Renal pelvis (tissue), 12 donors: ENCODE results near the gene SLC17A4. TPM values are rescaled to one million over a fixed set of nuclear protein-coding genes. Genes with fewer than 3 reads are reported as not detected.

Experiments used
- DNase-seq: peaks from one replicate; pipeline ENCODE4 v3.0.0-alpha.2; 2013
- long read RNA-seq, 16 experiments: transcript quantifications; one replicate each; lab custom pipeline, GENCODE V29; 2026
- polyA plus RNA-seq, 3 donors: library from polyadenylated mRNA; unstranded; fragments of 120-200 nt; gene quantifications; one replicate each; pipeline ENCODE4 v1.2.1, GENCODE V29; 2013; ENCODE audit not compliant: insufficient read length in 3 of 3

SLC17A4 gene
- polyA plus RNA-seq: 1 to 10 TPM; 1.4 to 2.7 (median 2.2) TPM
- long read RNA-seq, donor 1: 0 reads
- long read RNA-seq, donor 2, partial matches to known transcripts: 17 of 17 reads
- long read RNA-seq, donor 2, other reads (novel, unspliced or antisense): 0 of 17 reads
- long read RNA-seq, donor 3: 0 reads
- long read RNA-seq, donor 4, partial matches to known transcripts: 16 of 16 reads
- long read RNA-seq, donor 4, other reads (novel, unspliced or antisense): 0 of 16 reads
- long read RNA-seq, donor 5: 0 reads
- long read RNA-seq, donor 6: 0 reads
- long read RNA-seq, donor 7: 0 reads
- long read RNA-seq, donor 8: 0 reads
- long read RNA-seq, donor 9, partial matches to known transcripts: 13 of 13 reads
- long read RNA-seq, donor 9, other reads (novel, unspliced or antisense): 0 of 13 reads
- long read RNA-seq, donor 10, partial matches to known transcripts: 13 of 13 reads
- long read RNA-seq, donor 10, other reads (novel, unspliced or antisense): 0 of 13 reads
- long read RNA-seq, donor 11: 0 reads
- long read RNA-seq, donor 12, partial matches to known transcripts: 21 of 21 reads
- long read RNA-seq, donor 12, other reads (novel, unspliced or antisense): 0 of 21 reads
- long read RNA-seq, donor 13: 0 reads
- long read RNA-seq, donor 14: 0 reads
- long read RNA-seq, donor 15, partial matches to known transcripts: 11 of 17 reads
- long read RNA-seq, donor 15, other reads (novel, unspliced or antisense): 6 of 17 reads
- long read RNA-seq, donor 16: 0 reads

DNA sequence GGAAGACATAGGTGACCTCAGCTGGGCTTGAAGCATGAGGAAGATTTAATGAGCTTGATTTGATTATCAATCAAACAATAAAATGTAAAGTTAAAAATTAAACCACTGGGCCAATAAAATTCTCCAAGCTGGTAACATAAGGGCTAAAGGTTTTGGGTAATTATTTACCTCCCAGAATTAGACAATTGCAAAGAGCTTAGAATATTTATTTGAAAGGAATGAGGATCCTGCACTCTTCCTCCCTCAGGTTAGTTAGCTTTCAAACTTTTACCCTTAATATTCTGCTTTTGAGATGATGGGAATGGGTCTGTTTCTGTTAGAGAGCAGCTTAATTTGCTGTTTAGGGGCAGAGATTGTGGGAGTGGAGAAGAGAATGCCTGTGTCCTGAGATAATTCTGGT is at the start of gene SLC17A4:
SLC17A4 (plus strand) TSS at position 208 of the 400 bp plus-strand sequence. CDS start 7,221 bp downstream, outside the sequence.
- DNase-seq: no peak

GRCh38 chr6:25706314-25707014 is 48.1 kb upstream of the SLC17A4 start:
- DNase-seq: no peak

- DNase-seq: no peak
Observed at GRCh38 chr6:25709761-25710160, 44.8 kb upstream of the SLC17A4 start.

DNA sequence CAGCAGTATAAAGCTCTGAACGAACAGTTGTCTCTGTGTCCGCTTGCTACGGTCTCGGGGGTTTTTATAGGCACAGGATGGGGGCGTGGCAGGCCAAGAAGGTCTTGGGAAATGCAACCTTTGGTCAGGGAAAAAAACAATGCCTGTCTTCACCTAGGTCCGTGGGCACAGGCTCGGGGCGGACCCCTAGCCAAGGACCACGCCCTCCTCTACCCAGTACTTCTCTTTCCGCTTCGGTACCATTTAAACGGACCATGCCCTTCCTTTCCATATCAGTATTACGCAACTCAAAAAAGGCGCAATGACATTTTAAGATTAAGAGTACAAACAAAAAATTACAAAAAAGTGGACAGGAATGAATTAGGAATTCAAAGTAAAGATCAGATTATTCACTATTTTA is 44.3 kb upstream of the SLC17A4 start:
- no peak for DNase-seq

DNA sequence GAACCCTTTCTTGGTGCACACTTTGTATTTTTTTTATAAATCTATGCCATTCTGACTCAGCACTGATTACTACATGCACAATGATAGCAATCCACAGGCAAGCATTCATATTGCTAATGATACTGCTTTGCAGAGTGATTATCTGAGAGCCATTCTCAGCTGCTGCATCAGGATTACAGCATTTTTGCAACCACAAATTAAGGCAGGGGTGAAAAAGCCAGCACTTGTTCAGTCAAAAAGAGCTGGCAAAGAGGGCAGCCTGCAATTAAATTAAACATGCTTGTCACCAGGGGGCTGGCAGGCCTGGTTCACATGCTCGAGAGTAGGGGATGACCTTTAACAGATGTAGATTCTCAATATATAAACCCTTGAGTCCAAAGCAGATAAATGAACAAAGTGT is 40.7 kb upstream of the SLC17A4 start:
- no peak for DNase-seq

GRCh38 chr6:25714765-25715164 is 39.8 kb upstream of the SLC17A4 start:
- no peak for DNase-seq

DNA sequence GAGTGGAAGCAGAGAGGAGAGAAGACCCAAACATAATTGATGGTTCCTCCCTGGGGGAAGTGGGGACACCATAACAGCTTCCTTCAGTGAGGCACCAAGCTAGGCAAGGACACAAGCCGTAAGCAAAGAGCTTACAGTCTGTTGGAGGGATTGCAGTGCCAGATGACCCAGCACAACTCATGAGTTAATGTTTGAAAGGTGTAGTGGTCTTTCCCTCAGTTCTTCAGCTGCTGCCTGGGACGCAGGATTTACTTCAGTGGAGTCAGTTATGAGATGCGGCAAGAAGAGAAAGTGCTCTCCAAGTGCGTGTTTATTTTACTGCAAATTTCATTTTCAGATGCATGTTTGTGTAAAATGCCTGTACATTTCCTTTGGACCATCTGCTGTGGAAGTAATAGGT is 38.7 kb upstream of the SLC17A4 start:
- peak; percentile 7 for DNase-seq

- DNase-seq: peak; percentile 42
Observed at GRCh38 chr6:25717866-25718740, 36.4 kb upstream of the SLC17A4 start.

DNA sequence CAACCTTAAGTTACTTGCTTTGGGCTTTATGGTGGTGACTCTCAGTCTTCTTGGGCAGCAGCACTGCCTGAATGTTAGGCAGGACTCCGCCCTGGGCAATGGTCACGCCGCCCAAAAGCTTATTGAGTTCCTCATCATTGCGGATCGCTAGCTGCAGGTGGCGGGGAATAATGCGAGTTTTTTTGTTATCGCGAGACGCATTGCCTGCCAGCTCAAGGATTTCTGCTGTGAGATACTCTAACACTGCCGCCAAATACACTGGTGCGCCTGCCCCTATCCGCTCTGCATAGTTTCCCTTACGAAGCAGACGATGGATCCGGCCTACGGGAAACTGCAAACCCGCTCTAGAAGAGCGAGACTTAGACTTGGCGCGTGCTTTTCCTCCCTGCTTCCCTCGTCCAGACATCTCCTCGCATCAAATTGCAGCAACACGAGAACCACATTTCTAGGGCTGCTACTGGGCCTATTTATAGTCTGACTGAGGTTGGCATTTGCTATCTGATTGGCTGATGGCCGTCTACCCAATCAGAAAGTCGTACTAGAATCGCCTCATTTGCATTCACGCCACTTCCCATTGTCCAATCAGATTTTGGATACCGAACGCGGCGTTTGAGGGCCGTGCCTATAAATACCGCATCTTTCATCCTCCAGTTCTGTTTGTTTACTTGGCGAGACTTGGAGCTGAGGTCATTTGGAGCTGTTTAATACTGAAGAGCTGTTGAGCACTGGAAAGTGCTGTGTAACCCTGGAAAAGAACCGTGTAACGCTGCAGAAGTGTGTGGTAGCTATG is 28.2 kb upstream of the SLC17A4 start:
- no peak for DNase-seq

DNA sequence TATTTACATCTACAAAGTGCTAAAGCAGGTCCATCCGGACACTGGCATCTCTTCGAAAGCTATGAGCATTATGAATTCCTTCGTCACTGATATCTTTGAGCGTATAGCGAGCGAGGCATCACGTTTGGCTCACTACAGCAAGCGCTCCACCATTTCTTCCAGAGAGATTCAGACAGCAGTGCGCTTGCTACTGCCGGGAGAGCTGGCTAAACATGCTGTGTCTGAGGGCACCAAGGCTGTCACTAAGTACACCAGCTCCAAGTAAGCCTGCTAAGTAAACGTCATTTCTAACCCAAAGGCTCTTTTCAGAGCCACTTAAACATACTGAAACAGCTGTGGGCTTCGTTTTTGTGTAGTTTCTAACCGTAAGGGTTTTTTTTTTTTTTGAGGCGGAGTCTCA is 27.5 kb upstream of the SLC17A4 start:
- DNase-seq: no peak

GRCh38 chr6:25730907-25731306 is 23.6 kb upstream of the SLC17A4 start:
- DNase-seq: no peak

GRCh38 chr6:25731721-25732120 is 22.8 kb upstream of the SLC17A4 start:
- DNase-seq: no peak

- no peak for DNase-seq
Observed at GRCh38 chr6:25732468-25733198, 21.9 kb upstream of the SLC17A4 start.

- DNase-seq: no peak
Observed at GRCh38 chr6:25735261-25735660, 19.3 kb upstream of the SLC17A4 start.

DNA sequence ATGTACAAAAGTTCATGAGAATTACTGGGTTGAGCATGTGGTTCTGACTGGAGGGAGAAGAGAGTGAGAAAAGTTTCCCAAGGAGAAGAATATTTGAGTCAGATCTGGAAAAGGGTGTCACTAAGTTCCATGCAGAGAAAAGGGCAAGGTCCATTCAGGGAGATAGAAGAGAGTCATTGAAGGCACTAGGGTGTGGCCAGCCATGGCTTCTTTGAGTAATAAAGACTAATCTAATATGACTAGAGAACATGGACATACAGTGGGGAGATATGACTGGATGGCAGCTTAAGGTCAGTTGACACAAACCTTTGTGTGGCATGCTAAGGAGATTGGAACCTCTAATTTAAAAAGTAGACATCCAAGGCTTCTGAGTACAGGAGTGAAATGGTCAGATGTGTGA is 10.7 kb upstream of the SLC17A4 start:
- DNase-seq: no peak

DNA sequence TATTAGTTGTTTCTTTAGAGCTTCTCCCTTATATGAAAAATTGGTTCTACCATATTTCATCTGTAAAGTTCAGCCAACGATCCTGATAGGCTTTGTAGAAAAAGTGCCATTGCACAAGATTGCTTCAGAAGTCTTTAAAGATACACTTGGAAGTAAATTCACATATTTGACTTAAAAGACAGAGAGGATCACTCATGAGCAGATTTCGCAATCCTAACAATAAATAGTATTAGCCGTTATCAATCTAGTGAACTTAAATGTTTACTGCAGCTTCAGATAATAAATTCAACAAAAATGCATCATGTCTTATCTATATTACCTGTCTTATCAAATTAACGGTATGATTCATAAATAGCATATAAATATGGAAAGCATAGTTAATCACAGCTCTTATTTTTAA is 8.7 kb upstream of the SLC17A4 start:
- DNase-seq: no peak

- DNase-seq: no peak
Observed at GRCh38 chr6:25746968-25747367, 7.6 kb upstream of the SLC17A4 start.

- DNase-seq: no peak
Observed at GRCh38 chr6:25747477-25747876, 7.1 kb upstream of the SLC17A4 start.

- DNase-seq: no peak
Observed at GRCh38 chr6:25748049-25748448, 6.5 kb upstream of the SLC17A4 start.
